Spleen (tissue), 11 donors: ENCODE measurements around the gene CD58. TPM values are rescaled to one million over a fixed set of nuclear protein-coding genes. Genes with fewer than 3 reads are reported as not detected.

ENCODE experiments used
- DNase-seq: peaks from one replicate; pipeline ENCODE4 v3.0.0-alpha.2; 2020
- H3K27ac ChIP-seq, 8 donors: fragments of 200-600 bp; sonication (generic) in 7 of 8; 1 replicate in 4 of 8; 2 replicates in 4 of 8; pipeline versions ENCODE4 v1.5.0 to v1.8.0; 2016 to 2021; ENCODE audit warnings: inconsistent platforms in 4 of 8, mild to moderate bottlenecking in 4 of 8, moderate library complexity in 1 of 8
- H3K27me3 ChIP-seq, 7 donors: fragments of 200-600 bp; sonication (generic) in 6 of 7; replicated peaks in 1 of 7; 1 replicate in 4 of 7; 2 replicates in 3 of 7; pipeline versions ENCODE4 v1.5.0 to v1.8.0; 2016 to 2021; ENCODE audit warnings: inconsistent platforms in 3 of 7, mild to moderate bottlenecking in 1 of 7
- H3K36me3 ChIP-seq, 6 donors: fragments of 200-600 bp; sonication (generic) in 5 of 6; 1 replicate in 4 of 6; 2 replicates in 2 of 6; pipeline versions ENCODE4 v1.5.0 to v1.8.0; 2016 to 2021; ENCODE audit warnings: inconsistent platforms in 2 of 6
- H3K4me1 ChIP-seq, 6 donors: fragments of 200-600 bp; sonication (generic) in 5 of 6; 1 replicate in 3 of 6; 2 replicates in 3 of 6; pipeline versions ENCODE4 v1.5.0 to v1.8.0; 2016 to 2021; ENCODE audit warnings: inconsistent platforms in 3 of 6
- H3K4me3 ChIP-seq, 8 donors: fragments of 200-600 bp; sonication (generic) in 7 of 8; 1 replicate in 4 of 8; 2 replicates in 4 of 8; pipeline versions ENCODE4 v1.5.0 to v1.8.0; 2016 to 2021; ENCODE audit warnings: inconsistent platforms in 4 of 8, mild to moderate bottlenecking in 4 of 8, moderate library complexity in 2 of 8
- H3K9me3 ChIP-seq, 8 donors: fragments of 200-600 bp; sonication (generic) in 7 of 8; 1 replicate in 4 of 8; 2 replicates in 4 of 8; pipeline versions ENCODE4 v1.5.0 to v1.8.0; 2016 to 2021; ENCODE audit warnings: inconsistent platforms in 4 of 8
- CTCF ChIP-seq, 11 experiments: fragments of 200-600 bp in 7 of 11; fragments of 450-650 bp in 4 of 11; sonication (generic) in 4 of 11; IDR thresholded peaks in 8 of 11; conservative IDR thresholded peaks in 3 of 11; 1 replicate in 7 of 11; 2 replicates in 4 of 11; pipeline versions ENCODE4 v1.4.0 to v1.8.0; 2016 to 2021; ENCODE audit warnings: antibody characterized with exemption in 11 of 11, inconsistent platforms in 4 of 11, mild to moderate bottlenecking in 1 of 11
- POLR2A ChIP-seq, 3 donors: fragments of 450-650 bp; IDR thresholded peaks; one replicate each; pipeline ENCODE4 v1.5.1; 2017; ENCODE audit warnings: antibody characterized with exemption in 3 of 3, mild to moderate bottlenecking in 1 of 3
- POLR2AphosphoS5 ChIP-seq, 3 donors: sonication (generic); formaldehyde crosslinking; IDR thresholded peaks; one replicate each; pipeline ENCODE4 v1.5.1; 2017; ENCODE audit warnings: antibody characterized with exemption in 3 of 3
- WGBS, 5 donors: extraction: QIAGEN DNeasy Blood & Tissue Kit in 3 of 5; methylation state at CpG; one replicate each; pipeline versions ENCODE4 v1.1.5 to v1.1.7; 2013 to 2018; 5-methylcytosine and 5-hydroxymethylcytosine counted together
- intact Hi-C: fragments of 100-400 bp; cut with DNase I; formaldehyde crosslinking; loops from one replicate; pipeline ENCODE4 v1.15.0; 2023; ENCODE audit warnings: low total_unique reads
- polyA plus RNA-seq, 3 donors: library from polyadenylated mRNA; stranded (reverse); fragments of 200-250 nt; gene quantifications; one replicate each; pipeline ENCODE4 v1.2.1, GENCODE V29; 2013
- total RNA-seq, 7 donors: library from RNA; depleted of rRNA in 3 of 7; stranded (reverse); fragments of >200 nt in 3 of 7; fragmentation: NEBNext Ultra II Directional in 4 of 7; extraction: Animal tissue kit (Norgen Biotek cat#: 25700) in 4 of 7; gene quantifications; one replicate each; pipeline versions ENCODE4 v1.1.0 to v1.2.1, GENCODE V29; 2016 to 2021
- donor health status: healthy with polysubstance abuse.
- donor health status: DM: no; HTN: no; CAD: no; lungs with moderate emphysema.
- donor health status: DM: no; HTN: no; CAD: no.
- donor health status: Bipolar disorder and iron deficiency.
- donor health status: healthy.
- donor health status: DM: no; HTN: no; CAD: no.
- donor health status: DM: yes; HTN: yes; CAD: no.

Gene CD58
- total and polyA plus RNA-seq, 10 donors: 9.7 to 52.1 (median 30.0) TPM

- Histone ChIP-seq H3K27ac (no peak overlapping the region), H3K4me1 (peaks cover 0 to 41% (median 13%) of the 10 kb centered on the region in 6 donors)
- 89 to 96% (median 95%) methylated on average over 12 of the region's 12 CpGs for WGBS, 5 donors
These were observed 76.5 kb downstream of the CD58 start for GRCh38 chr1:116494353-116494692.

GRCh38 chr1:116493484-116494352 lies 77.1 kb downstream of the CD58 start:
- Histone ChIP-seq H3K4me3 (no peak overlapping the region), H3K9me3 (no peaks in the 10 kb centered on the region), H3K4me1 (peaks cover 0 to 37% (median 10%) of the 10 kb centered on the region in 6 donors), H3K36me3 (no peaks in the 10 kb centered on the region), H3K27ac (no peak overlapping the region), H3K27me3 (no peaks in the 10 kb centered on the region)
- no peak for DNase-seq
- intact Hi-C loops: no loop called here
- TF ChIP-seq POLR2A (IDR thresholded peaks at IDR 0.05) (no peak), CTCF (IDR thresholded peaks at IDR 0.05 in 8 of 11, conservative IDR thresholded peaks at IDR 0.05 in 3 of 11) (no peak), POLR2AphosphoS5 (IDR thresholded peaks at IDR 0.05) (no peak)
- 89 to 95% (median 93%) methylated on average over 23 to 29 of the region's 29 CpGs for WGBS, 5 donors

More at GRCh38 chr1:116494353-116494692, 76.5 kb downstream of the CD58 start:
- Histone ChIP-seq H3K27me3 (no peaks in the 10 kb centered on the region), H3K36me3 (no peaks in the 10 kb centered on the region), H3K4me3 (no peak overlapping the region), H3K9me3 (no peaks in the 10 kb centered on the region)
- intact Hi-C loops: no loop called here
- DNase-seq: no peak
- no peak for TF ChIP-seq POLR2AphosphoS5 (IDR thresholded peaks at IDR 0.05)
- TF ChIP-seq POLR2A (IDR thresholded peaks at IDR 0.05): no peak
- no peak for TF ChIP-seq CTCF (IDR thresholded peaks at IDR 0.05 in 8 of 11, conservative IDR thresholded peaks at IDR 0.05 in 3 of 11)

- WGBS, 5 donors: 92 to 94% (median 93%) methylated on average over 6 to 7 of the region's 7 CpGs
- intact Hi-C loops: no loop called here
These were observed 77.8 kb downstream of the CD58 start for GRCh38 chr1:116493036-116493435.

More at GRCh38 chr1:116493036-116493435, 77.8 kb downstream of the CD58 start:
- H3K9me3 ChIP-seq: no peaks in the 10 kb centered on the region
- H3K27me3 ChIP-seq: no peaks in the 10 kb centered on the region
- H3K4me3 ChIP-seq: no peak overlapping the region
- no peak for DNase-seq
- TF ChIP-seq POLR2AphosphoS5 (IDR thresholded peaks at IDR 0.05) (no peak), CTCF (IDR thresholded peaks at IDR 0.05 in 8 of 11, conservative IDR thresholded peaks at IDR 0.05 in 3 of 11) (no peak), POLR2A (IDR thresholded peaks at IDR 0.05) (no peak)
- H3K4me1 ChIP-seq: peaks cover 0 to 35% (median 8%) of the 10 kb centered on the region in 6 donors
- H3K36me3 ChIP-seq: no peaks in the 10 kb centered on the region
- no peak overlapping the region for H3K27ac ChIP-seq
